MM.1S (cell line): Measurements from ENCODE around the gene FAM9C.

ENCODE experiments used
- CTCF ChIP-seq: fragments of 300-600 bp; sonication (generic); IDR thresholded peaks from 2 replicates; pipeline ENCODE4 v1.5.1; 2016; ENCODE audit warnings: antibody characterized with exemption, low read length, mixed read lengths
- EZH2 ChIP-seq: fragments of 300-600 bp; sonication (generic); optimal IDR thresholded peaks from 2 replicates; pipeline ENCODE3; 2017; ENCODE audit warnings: low read depth, mild to moderate bottlenecking, antibody characterized with exemption, low read length, mixed read lengths

- TF ChIP-seq CTCF (no peak), EZH2 (no peak)
Measured at GRCh38 chrX:12993826-12994225, 50.6 kb downstream of the FAM9C start.
